Measurements from ENCODE around the gene KCP. TPM values are rescaled to one million over a fixed set of nuclear protein-coding genes. Genes with fewer than 3 reads are reported as not detected.

Gene KCP
- polyA plus RNA-seq, 1 donor (not counting 4 experiments of a cell fraction or from before 2014, with no cell fraction given): not detected

- H3K4me2 ChIP-seq (ENCODE audit: control insufficient read depth, extremely low read depth, insufficient read depth, low read depth, low read length): no peak overlapping the region
- H3K4me1 ChIP-seq (ENCODE audit: control insufficient read depth, extremely low read depth, insufficient read depth, low read length): no peaks in the 10 kb centered on the region
- no peaks in the 10 kb centered on the region for H3K9me1 ChIP-seq (ENCODE audit: control insufficient read depth, extremely low read depth, insufficient read depth, low read length)
- no peak for DNase-seq (ENCODE audit: low read depth, low spot score)
- FAIRE-seq: no peak
- H3K4me3 ChIP-seq (ENCODE audit: control insufficient read depth in 2 of 3, extremely low read depth in 1 of 3, insufficient read depth in 2 of 3, low read depth in 1 of 3, low read length in 3 of 3): no peak overlapping the region
- TF ChIP-seq EZH2 (IDR thresholded peaks at IDR 0.05; ENCODE audit: low read length): no peak
- TF ChIP-seq CTCF (optimal IDR thresholded peaks at IDR 0.05 in 1 of 3, IDR thresholded peaks at IDR 0.05 in 1 of 3, conservative IDR thresholded peaks at IDR 0.05 in 1 of 3; ENCODE audit: extremely low read depth in 1 of 3, insufficient read depth in 2 of 3, low read length in 3 of 3): no peak
- H3K36me3 ChIP-seq (ENCODE audit: control insufficient read depth in 2 of 2, extremely low read depth in 1 of 2, insufficient read depth in 2 of 2, low read length in 2 of 2): no peaks in the 10 kb centered on the region
- H4K20me1 ChIP-seq (ENCODE audit: control insufficient read depth, extremely low read depth, insufficient read depth, low read length): no peaks in the 10 kb centered on the region
- H3K79me2 ChIP-seq (ENCODE audit: control insufficient read depth, insufficient read depth, low read length): no peaks in the 10 kb centered on the region
- H2AFZ ChIP-seq (ENCODE audit: control insufficient read depth, low read length): no peak overlapping the region
- H3K9ac ChIP-seq (ENCODE audit: control insufficient read depth, extremely low read depth, insufficient read depth, low read length): no peak overlapping the region
- no peaks in the 10 kb centered on the region for H3K9me3 ChIP-seq (ENCODE audit: control insufficient read depth, low read depth, low read length)
- no peaks in the 10 kb centered on the region for H3K27me3 ChIP-seq (ENCODE audit: control insufficient read depth, extremely low read depth, insufficient read depth, low read length)
- no peak overlapping the region for H3K27ac ChIP-seq (ENCODE audit: control insufficient read depth, insufficient read depth, low read length)
- dilution Hi-C loops (cut with MboI; ENCODE audit: extremely low pct_ligation_motif_present, low sequenced_read_pairs): no loop called here
These were observed 60.6 kb downstream of the KCP start for GRCh38 chr7:128849804-128850490.

- Histone ChIP-seq H3K4me1 (ENCODE audit: control insufficient read depth, extremely low read depth, insufficient read depth, low read length) (no peaks in the 10 kb centered on the region), H3K79me2 (ENCODE audit: control insufficient read depth, insufficient read depth, low read length) (no peaks in the 10 kb centered on the region), H3K27me3 (ENCODE audit: control insufficient read depth, extremely low read depth, insufficient read depth, low read length) (no peaks in the 10 kb centered on the region), H3K9me1 (ENCODE audit: control insufficient read depth, extremely low read depth, insufficient read depth, low read length) (no peaks in the 10 kb centered on the region), H3K9ac (ENCODE audit: control insufficient read depth, extremely low read depth, insufficient read depth, low read length) (no peak overlapping the region), H4K20me1 (ENCODE audit: control insufficient read depth, extremely low read depth, insufficient read depth, low read length) (no peaks in the 10 kb centered on the region), H3K27ac (ENCODE audit: control insufficient read depth, insufficient read depth, low read length) (no peak overlapping the region), H3K9me3 (ENCODE audit: control insufficient read depth, low read depth, low read length) (no peaks in the 10 kb centered on the region), H3K4me2 (ENCODE audit: control insufficient read depth, extremely low read depth, insufficient read depth, low read depth, low read length) (no peak overlapping the region), H2AFZ (ENCODE audit: control insufficient read depth, low read length) (no peak overlapping the region), H3K36me3 (ENCODE audit: control insufficient read depth in 2 of 2, extremely low read depth in 1 of 2, insufficient read depth in 2 of 2, low read length in 2 of 2) (no peaks in the 10 kb centered on the region), H3K4me3 (ENCODE audit: control insufficient read depth in 2 of 3, extremely low read depth in 1 of 3, insufficient read depth in 2 of 3, low read depth in 1 of 3, low read length in 3 of 3) (no peak overlapping the region)
- DNase-seq (ENCODE audit: low read depth, low spot score) (no peak), FAIRE-seq (no peak)
- no peak for TF ChIP-seq CTCF (optimal IDR thresholded peaks at IDR 0.05 in 1 of 3, IDR thresholded peaks at IDR 0.05 in 1 of 3, conservative IDR thresholded peaks at IDR 0.05 in 1 of 3; ENCODE audit: extremely low read depth in 1 of 3, insufficient read depth in 2 of 3, low read length in 3 of 3)
- no peak for TF ChIP-seq EZH2 (IDR thresholded peaks at IDR 0.05; ENCODE audit: low read length)
- dilution Hi-C loops (cut with MboI; ENCODE audit: extremely low pct_ligation_motif_present, low sequenced_read_pairs): no loop called here
These were observed 61.4 kb downstream of the KCP start for GRCh38 chr7:128849156-128849515.

All from keratinocyte (primary cell).